NCI-H187 (cell line): ENCODE measurements around the gene FAM209A.
"Not testable (repeated sequence)": the region's sequence is repeated elsewhere in the genome, so short reads cannot be mapped to it uniquely, and the experiment has no call there.

Source experiments
- DNase-seq, 2 experiments: peaks; one replicate each; lab custom pipeline; 2025; lab: John Stamatoyannopoulos, UW

Gene FAM209A, protein sequence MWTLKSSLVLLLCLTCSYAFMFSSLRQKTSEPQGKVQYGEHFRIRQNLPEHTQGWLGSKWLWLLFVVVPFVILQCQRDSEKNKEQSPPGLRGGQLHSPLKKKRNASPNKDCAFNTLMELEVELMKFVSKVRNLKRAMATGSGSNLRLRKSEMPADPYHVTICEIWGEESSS

DNA sequence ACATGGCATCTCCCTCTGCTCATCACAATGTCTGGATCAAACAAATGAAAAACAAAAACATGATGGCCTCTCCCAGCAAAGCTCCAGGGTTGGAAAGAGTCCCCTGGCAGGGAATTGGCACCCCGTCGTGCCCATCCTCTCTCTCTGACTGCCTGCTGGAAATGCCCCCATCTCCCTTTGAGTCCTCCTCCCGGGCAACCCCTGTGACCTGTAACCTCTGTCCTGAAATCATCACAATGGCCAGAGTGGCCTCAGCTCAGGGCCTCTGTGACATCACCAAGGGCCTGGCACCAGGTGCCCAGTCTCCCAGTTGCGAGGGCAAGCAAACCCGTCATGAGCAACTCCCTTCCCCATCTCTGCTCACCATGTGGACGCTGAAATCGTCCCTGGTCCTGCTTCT, at the start of gene FAM209A:
Gene FAM209A (plus strand): TSS at position 301 of the 400 bp plus-strand sequence. CDS start 65 bp downstream, at position 366.
- not testable (repeated sequence) for DNase-seq

- no peak for DNase-seq
These were observed 40.6 kb upstream of the FAM209A start for GRCh38 chr20:56483970-56484369.

GRCh38 chr20:56487216-56487615, 37.3 kb upstream of the FAM209A start:
- no peak for DNase-seq

- DNase-seq: no peak
These were observed 36.0 kb upstream of the FAM209A start for GRCh38 chr20:56488566-56488965.

- no peak for DNase-seq
These were observed 23.4 kb upstream of the FAM209A start for GRCh38 chr20:56501116-56501515.

DNA sequence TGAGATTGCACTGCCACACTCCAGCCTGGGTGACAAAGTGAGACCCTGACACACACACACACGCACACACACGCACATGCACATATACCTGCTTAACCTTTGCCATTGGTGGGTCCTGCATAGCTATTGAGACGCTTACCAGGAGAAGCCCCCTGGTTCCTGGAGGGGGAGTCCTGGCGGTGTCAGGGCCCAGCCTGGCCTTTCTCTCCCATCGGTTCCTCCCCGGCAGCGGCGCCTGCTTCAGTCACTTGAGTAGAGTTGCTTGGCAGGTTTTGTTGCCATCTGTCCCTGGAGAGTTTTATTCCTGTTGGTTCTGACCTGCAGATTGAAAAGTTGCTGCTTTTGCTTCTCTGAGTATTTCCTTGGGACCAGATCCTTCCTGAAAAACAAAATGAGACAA, 20.6 kb upstream of the FAM209A start:
- no peak for DNase-seq

DNA sequence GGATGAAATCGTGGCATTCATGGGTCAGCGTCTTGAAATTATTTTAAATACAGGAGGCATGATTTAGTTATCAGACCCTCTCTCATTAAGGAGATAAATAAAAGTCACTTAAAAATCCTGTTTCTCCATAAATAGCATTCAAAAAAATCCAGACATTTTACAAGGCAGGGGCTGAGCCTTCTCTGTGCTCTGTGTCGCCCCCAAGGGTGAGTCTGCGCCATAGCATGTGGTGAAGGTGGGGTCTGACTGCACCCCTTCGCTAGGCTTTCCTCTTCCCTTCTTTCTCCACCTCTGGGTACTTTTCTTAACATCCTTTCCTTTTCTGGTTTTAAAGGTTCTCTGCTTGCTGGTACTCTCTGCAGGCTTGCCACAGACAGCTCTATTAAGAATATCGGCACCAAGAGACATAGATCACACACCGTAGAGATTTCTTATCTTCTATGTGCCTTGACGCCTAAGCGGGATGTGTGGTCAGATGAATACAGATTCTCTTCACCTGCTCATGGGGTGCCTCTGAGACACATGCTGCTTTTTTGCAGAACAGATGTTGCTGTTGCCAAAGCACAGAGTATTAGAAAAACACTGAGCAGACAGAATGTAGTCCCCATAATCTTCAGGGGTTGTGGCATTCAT, 20.1 kb upstream of the FAM209A start:
- no peak for DNase-seq

DNA sequence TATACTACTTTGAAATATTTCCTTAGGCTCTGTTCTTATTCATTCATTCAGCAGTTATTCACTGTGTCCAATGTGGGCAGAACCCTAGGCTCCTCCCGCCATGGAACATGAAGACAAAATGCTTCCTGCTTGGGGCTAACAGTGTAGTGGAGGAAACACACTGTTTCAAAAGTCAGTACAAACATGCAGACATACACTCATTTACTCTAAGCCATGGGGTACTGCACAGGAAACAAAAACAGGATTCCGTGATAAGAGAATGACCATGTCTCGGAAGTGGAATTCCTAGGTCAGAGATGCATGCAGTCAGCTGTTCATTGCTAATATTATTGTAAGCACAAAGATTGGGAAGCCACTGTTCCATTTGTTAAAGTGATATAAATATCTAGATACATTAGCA, 18.4 kb upstream of the FAM209A start:
- DNase-seq: no peak

DNA sequence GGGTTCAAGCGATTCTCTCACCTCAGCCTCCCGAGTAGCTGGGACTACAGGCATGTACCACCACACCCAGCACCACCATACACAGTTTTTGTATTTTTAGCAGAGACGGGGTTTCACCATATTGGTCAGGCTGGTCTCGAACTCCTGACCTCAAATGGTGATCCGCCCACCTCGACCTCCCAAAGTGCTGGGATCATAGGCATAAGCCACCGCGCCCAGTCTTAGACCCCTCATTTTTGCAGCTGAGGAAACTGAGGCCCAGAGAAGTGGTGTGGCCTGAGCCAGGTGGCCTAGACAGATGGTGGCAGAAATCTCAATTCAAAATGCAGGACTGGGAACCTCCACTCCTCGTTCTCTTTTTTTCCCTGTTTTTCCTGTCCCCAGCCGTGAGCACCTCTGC, 12.6 kb upstream of the FAM209A start:
- no peak for DNase-seq

- DNase-seq: no peak
These were observed 11.1 kb upstream of the FAM209A start for GRCh38 chr20:56513161-56514150.

- DNase-seq: no peak
These were observed 7.9 kb upstream of the FAM209A start for GRCh38 chr20:56516631-56517030.

- DNase-seq: no peak
These were observed 7.3 kb upstream of the FAM209A start for GRCh38 chr20:56517211-56517610.

DNA sequence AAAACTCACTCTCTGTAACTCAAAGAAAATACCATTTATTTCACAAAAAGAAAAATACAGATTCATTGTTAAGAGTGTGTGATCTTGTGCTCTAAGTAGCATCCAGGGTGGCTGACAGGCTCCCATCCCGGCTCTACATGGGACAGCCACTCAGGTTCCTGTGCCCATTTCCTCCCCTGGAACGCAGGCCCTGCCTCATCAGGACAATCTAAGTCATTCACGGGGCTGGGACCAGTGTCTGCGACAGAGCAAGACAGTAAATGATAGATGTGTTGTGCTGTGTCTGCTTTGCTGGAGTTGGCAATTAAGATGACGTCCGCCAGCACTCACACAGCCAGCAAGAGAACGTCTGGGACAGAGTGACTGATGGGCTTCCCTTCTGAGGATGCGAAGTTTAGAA, 6.9 kb upstream of the FAM209A start:
- no peak for DNase-seq

- no peak for DNase-seq
These were observed 6.4 kb upstream of the FAM209A start for GRCh38 chr20:56518126-56518525.

DNA sequence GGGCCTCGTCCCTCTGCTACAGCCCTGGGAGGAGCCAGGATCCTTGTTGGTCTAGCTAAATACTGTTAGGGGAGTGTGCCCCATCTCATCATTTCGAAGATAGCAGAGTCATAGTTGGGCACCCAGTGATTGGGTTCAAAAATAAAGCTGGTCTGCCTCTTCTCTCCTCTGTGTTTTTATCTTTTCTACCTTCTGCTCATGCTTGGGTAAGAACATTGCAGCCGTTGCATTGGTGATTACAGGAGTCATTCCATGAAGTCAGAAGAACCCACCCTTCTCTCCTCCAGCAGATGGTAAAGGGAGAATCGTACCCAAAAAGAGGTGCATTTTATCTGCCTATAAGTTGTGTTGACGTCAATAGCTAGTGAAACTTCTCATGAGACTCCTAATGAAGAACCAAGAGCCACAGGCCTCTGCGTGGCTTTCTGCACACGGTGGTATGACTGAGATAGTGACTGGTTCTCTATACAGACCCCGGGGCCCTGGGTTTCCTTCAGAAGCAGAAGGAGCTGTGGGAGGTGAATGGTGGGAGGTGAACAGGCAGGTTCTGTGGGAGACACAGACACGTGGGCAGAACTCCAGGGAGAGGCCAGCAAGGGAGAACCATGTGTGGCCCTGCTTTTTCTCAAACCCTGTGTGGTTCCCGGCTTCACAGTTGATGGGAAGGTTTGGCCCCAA, 5.7 kb upstream of the FAM209A start:
- no peak for DNase-seq

DNA sequence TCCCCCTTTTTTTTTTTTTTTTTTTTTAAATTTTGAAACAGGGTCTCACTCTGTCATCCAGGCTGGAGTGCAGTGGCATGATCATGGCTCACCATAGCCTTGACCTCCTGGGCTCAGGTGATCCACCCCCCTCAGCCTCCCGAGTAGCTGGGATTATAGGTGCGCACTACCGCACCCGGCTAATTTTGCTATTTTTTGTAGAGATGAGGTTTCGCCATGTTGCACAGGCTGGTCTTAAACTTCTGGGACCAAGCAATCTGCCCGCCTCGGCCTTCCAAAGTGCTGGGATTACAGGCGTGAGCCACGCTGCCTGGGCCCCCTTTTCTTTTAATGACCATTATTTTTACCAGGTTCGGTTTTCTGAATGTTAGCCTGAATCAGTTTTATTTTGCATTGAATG, 5.0 kb upstream of the FAM209A start:
- DNase-seq: no peak

DNA sequence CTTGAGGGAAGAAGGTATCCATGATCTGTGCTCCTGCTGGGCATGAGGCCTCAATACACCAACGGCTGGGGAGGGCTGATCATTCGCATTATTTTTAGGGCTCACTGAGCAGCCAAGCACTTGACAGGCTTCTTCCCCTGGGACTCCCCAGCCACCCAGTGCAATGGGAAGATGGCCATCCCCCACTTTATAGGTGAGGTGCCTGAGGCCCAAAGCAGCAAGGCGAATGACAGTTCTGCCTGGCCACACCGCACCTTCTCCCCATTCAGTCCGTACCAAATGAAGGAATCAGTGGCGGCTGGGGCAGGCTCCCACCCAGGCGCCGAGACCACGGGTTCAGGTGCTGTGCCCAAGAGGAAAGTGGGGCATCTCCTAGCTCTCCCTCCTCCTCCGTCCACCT, 4.4 kb upstream of the FAM209A start:
- DNase-seq: no peak

DNA sequence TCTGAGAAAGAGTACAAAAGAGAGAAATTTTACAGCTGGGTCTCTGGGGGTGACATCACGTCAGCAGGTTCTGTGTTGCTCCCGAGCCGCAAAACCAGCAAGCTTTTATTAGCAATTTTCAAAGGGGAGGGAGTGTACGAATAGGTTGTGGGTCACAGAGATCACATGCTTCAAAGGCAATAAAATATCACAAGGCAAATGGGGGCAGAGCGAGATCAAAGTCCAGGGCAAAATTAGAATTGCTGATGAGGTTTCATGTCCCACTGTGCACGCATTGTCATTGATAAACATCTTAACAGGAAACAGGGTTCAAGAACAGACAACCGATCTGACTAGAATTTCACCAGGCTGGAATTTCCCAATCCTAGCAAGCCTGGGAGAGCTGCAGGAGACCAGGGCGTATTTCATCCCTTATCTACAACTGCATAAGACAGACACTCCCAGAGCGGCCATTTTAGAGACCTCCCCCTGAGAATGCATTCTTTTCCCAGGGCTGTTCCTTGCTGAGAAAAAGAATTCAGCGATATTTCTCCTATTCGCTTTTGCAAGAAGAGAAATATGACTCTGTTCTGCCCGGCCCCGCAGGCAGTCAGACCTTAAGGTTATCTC, 3.7 kb upstream of the FAM209A start:
- DNase-seq: not testable (repeated sequence)

- no peak for DNase-seq
These were observed 2.2 kb upstream of the FAM209A start for GRCh38 chr20:56522311-56522710.

GRCh38 chr20:56527521-56527920, 3.0 kb downstream of the FAM209A start:
- DNase-seq: no peak

DNA sequence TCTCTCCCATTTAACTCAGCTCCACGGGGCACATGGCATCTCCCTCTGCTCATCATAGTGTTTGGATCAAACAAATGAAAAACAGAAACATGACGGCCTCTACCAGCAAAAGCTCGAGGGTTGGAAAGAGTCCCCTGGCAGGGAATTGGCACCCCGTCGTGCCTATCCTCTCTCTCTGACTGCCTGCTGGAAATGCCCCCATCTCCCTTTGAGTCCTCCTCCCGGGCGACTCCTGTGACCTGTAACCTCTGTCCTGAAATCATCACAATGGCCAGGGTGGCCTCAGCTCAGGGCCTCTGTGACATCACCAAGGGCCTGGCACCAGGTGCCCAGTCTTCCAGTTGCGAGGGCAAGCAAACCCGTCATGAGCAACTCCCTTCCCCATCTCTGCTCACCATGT, 8.4 kb downstream of the FAM209A start, which contains the start of gene FAM209B:
Gene FAM209B (plus strand): TSS at position 301 of the 400 bp plus-strand sequence. CDS start 96 bp downstream, at position 397.
- not testable (repeated sequence) for DNase-seq

- DNase-seq: no peak
These were observed 13.5 kb downstream of the FAM209A start for GRCh38 chr20:56537997-56538396.
